NCI-H524 treated with DMSO at 0.1 percent for 48 hours (cell line): ENCODE results near the gene SIK2.
"Not testable (repeated sequence)": the region's sequence is repeated elsewhere in the genome, so short reads cannot be mapped to it uniquely, and the experiment has no call there.

Experiments used
- DNase-seq: peaks from one replicate; lab custom pipeline; 2025; lab: John Stamatoyannopoulos, UW

SIK2 gene

GRCh38 chr11:111759778-111760407 is 157.6 kb downstream of the SIK2 start:
- no peak for DNase-seq

DNA sequence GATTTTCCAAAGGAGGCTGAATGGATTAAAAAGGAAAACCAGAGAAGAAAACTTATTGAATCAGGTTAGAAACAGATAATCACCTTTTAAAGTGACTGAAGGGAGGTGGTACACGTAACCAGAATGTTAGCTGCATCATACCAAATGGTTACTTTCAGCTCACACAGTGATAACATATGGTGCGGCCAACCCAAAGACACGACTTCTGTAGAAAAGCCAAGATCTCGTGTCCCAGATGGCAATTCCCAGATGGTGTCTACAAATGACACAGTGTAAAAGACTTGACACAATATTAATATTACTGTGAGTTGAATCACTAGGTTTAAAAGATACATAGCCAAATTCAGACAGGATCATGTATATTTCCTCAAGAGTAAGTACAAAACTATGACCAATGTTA is 158.8 kb downstream of the SIK2 start:
- DNase-seq = peak; percentile 79

GRCh38 chr11:111762526-111762925 is 160.3 kb downstream of the SIK2 start:
- DNase-seq = no peak

DNA sequence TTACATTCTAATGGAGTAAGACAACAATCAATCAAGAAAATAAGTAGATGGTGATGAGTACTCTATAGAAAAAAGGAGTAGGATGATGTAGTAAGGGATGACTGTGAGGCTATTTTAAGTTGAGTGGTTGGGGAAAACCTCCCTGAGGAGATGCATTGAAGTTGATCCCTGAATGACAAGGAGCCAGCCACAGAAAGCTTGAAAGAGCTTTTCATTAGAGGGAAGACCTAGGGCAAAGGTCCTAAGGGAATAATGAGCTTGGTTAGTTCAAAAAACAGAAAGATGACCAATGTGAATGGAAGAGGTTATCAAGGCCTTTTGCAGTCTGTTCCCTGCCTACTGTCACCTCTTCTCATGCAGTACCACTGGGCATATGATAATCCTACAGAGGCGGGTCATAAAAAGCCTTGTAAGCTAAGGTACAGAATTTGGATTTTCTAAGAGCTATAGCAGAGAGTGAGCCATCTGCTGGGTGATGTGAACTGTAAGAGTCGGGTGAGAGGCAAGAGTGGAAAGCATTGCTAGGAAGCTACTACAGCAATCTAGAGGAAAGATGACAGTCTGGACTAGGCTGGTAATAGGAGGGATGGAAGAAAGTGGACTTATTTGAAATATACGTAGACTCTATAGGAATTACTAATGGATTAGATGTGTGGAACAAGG is 160.9 kb downstream of the SIK2 start:
- DNase-seq = peak; percentile 30

GRCh38 chr11:111764621-111765020 is 162.4 kb downstream of the SIK2 start:
- DNase-seq = no peak

DNA sequence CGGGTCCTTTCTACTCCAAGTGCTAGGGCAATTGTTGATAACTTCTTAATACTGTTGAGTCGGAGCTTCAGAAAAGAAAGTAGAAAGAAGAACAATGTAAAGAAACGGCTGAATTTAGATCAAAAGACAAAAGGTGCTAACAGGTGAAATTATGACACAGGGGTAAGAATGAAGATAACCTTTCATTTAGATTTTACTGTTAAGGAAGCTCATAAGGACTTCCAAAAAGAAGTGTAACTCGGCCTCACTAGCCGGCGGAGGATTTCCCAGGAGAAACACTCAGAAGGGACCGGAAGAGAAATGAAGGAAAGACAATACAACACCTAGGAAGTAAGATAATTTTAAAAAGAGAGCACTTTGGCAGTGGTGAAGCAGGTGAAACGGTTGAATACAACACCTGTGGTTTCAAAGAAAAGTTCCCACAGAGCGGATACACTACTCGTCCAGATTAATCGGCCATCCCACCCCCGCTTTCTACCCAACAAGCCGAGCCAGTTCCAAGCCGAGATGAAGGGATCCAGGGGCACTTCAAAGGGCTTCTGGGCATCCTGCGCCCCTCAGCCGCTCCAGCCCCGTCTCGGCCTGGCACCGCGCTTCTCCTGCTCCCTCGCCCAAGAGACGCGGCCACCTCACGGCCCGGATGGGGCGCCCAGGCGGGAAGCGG is 163.2 kb downstream of the SIK2 start:
- no peak for DNase-seq

- DNase-seq = no peak
Observed at GRCh38 chr11:111765984-111766833, 164.0 kb downstream of the SIK2 start, which contains the start of gene PPP2R1B. Gene PPP2R1B (minus strand): TSS chr11:111766389. CDS start chr11:111766361, 28 bp downstream.

- no peak for DNase-seq
Observed at GRCh38 chr11:111766834-111767142, 164.5 kb downstream of the SIK2 start.

DNA sequence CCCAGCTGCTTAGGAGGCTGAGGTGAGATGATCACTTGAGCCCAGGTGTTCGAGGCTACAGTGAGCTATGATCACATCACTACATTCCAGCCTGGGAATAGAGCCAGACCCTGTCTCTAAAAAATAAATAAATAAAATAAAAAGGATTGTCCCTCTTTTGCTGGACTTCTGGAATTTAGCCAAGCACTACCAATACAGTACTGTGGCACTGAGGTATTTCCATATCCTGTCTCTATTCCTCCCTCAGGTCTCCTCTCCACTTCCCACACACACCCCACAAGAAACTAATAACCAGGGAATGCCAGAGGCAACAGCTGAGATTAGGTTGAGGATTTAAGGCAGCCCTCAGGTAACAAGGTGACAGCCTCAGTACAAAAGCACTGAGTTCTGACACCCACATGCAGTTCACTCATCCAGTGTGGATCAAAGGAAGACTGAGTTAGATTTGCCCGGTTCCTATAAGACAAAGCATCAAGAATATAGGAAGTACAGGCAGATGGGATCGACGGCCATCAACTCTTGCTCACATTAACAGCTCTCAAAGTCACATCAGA is 168.4 kb downstream of the SIK2 start:
- DNase-seq = no peak

DNA sequence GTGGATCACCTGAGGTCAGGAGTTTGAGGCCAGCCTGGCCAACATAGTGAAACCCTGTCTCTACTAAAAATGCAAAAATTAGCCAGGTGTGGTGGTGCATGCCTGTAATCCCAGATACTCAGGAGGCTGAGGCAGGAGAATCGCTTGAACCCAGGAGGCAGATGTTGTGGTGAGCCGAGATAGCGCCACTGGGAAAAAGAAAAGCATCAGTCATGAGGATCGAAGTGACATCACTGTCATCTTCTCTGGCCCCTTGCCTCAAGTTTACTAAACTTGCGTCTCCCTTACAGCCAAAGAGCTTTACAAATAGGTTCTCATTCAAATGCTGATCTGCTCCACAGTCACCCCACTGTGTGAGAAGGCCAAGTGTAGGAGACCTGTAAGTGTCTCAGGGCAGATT is 169.0 kb downstream of the SIK2 start:
- DNase-seq = not testable (repeated sequence)

DNA sequence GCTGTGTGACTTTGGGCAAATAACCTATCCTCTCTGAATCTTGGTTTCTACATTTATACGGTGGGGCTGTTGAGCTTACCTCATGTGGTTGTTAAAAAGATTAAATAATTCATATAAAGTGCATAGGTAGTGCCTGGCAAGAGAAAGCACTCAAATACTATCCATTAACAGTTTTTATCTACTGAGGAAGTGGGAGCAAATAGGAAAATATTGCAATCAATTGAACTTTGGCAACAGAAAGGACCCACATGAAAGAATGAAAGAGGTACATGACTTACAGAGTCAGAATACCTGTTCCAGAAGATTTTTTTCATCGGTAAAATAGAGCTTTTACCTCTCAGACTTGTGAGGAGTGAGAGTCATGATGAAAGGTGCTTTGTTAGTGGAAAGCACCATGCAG is 170.3 kb downstream of the SIK2 start:
- DNase-seq = no peak

- no peak for DNase-seq
Observed at GRCh38 chr11:111774955-111775710, 172.9 kb downstream of the SIK2 start.

- DNase-seq = no peak
Observed at GRCh38 chr11:111776398-111777093, 174.3 kb downstream of the SIK2 start.

GRCh38 chr11:111777094-111778046 is 175.1 kb downstream of the SIK2 start:
- no peak for DNase-seq

DNA sequence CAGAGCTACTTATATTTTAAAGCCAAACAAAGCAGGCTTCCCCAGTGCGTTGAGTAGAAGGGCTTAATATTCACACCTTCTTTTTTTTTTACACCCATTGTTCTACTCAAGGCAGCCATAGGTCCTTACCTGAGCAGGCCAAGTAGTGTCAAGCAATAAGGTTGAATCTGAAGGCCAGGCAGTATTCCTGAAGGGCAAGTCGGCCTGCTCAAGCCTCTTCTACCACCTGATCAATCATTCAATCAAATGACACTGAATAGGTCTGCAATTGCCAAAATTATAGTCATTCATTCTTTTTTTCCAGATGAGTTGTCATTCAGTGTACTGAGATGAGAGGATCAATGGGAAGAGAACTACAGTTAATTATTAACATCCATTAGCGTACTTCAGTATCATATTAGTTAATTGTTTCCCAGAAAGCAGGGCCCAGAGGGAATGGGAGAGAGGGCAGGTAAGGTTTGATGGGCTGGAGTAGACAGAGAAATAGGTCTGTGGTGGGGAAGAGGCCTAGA is 175.9 kb downstream of the SIK2 start:
- no peak for DNase-seq

DNA sequence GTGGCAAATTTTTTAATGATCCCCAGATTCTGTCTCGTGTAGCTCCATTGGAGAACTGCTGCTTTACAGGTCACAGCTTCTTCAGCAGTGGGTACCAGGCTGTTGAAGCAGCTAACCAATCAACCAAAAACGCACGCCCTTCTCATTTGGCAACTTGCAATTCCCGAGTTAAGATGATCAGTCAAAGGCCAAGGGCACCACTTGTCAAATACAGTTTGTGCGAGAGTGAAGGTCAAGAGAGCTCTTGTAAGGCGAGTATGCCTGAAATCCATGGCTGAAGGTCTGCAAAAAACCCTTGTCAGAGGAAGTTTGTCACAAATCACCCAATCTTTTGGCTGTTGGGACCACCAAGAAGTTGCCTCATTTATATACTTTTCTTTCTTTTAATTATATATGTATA is 176.9 kb downstream of the SIK2 start:
- no peak for DNase-seq
